WTC11 (cell line): ENCODE data around the gene VARS2. TPM values are rescaled to one million over a fixed set of nuclear protein-coding genes. Genes with fewer than 3 reads are reported as not detected.

Experiments used
- ATAC-seq: fragments of 200-7000 bp; cut with Tn5 transposase; 2 replicates; pipeline ENCODE4 v1.10.0; 2021; ENCODE audit warnings: mild to moderate bottlenecking, moderate library complexity
- CTCF ChIA-PET: fragments of 300-600 bp; sonication (Branson Sonifier 250); formaldehyde crosslinking; loops from one replicate; lab custom pipeline; 2021; ENCODE audit warnings: antibody characterized with exemption; lab: Charles Lee
- POLR2A ChIA-PET: fragments of 350-600 bp; sonication (Branson Sonifier 250); formaldehyde crosslinking; loops from one replicate; lab custom pipeline; 2021; ENCODE audit warnings: antibody characterized with exemption; lab: Charles Lee
- DNase-seq: peaks from one replicate; pipeline ENCODE4 v3.0.0; 2021; ENCODE audit warnings: low spot score
- H3K27ac Mint-ChIP-seq: 2 replicates; pipeline ENCODE4 v1.8.0; 2021; ENCODE audit warnings: mixed read lengths
- H3K27me3 Mint-ChIP-seq: 2 replicates; pipeline ENCODE4 v1.8.0; 2021; ENCODE audit warnings: low read depth, mild to moderate bottlenecking, moderate library complexity, mixed read lengths
- H3K36me3 Mint-ChIP-seq: 2 replicates; pipeline ENCODE4 v1.8.0; 2021; ENCODE audit warnings: mixed read lengths
- H3K4me1 Mint-ChIP-seq: 2 replicates; pipeline ENCODE4 v1.8.0; 2022; ENCODE audit warnings: mixed read lengths
- H3K4me3 Mint-ChIP-seq: 2 replicates; pipeline ENCODE4 v1.8.0; 2021; ENCODE audit warnings: mild to moderate bottlenecking, moderate library complexity, mixed read lengths
- H3K9me3 Mint-ChIP-seq: 2 replicates; pipeline ENCODE4 v1.8.0; 2021; ENCODE audit warnings: mixed read lengths
- CDX4 ChIP-seq: fragments of 250-450 bp; sonication (Bioruptor Pico); IDR thresholded peaks from 2 replicates; pipeline ENCODE4 v1.9.0; 2021; ENCODE audit warnings: moderate library complexity, mild to moderate bottlenecking, inconsistent platforms, borderline replicate concordance
- ETV6 ChIP-seq: sonication (generic); formaldehyde crosslinking; IDR thresholded peaks from 2 replicates; pipeline ENCODE4 v1.8.1; 2022; ENCODE audit warnings: mild to moderate bottlenecking, missing genetic modification reagents
- FOXJ3 ChIP-seq: sonication (generic); formaldehyde crosslinking; IDR thresholded peaks from 2 replicates; pipeline ENCODE4 v1.9.0; 2021; ENCODE audit warnings: missing genetic modification reagents, mild to moderate bottlenecking, borderline replicate concordance
- FOXP4 ChIP-seq: sonication (generic); formaldehyde crosslinking; IDR thresholded peaks from 2 replicates; pipeline ENCODE4 v1.8.0; 2022; ENCODE audit warnings: mild to moderate bottlenecking, missing genetic modification reagents
- GABPB1 ChIP-seq: sonication (generic); formaldehyde crosslinking; IDR thresholded peaks from 2 replicates; pipeline ENCODE4 v1.8.1; 2023; ENCODE audit warnings: mild to moderate bottlenecking, missing genetic modification reagents
- HMGXB4 ChIP-seq: sonication (generic); formaldehyde crosslinking; IDR thresholded peaks from 2 replicates; pipeline ENCODE4 v1.8.1; 2023; ENCODE audit warnings: mild to moderate bottlenecking, moderate library complexity, missing genetic modification reagents
- NR1H2 ChIP-seq: sonication (generic); formaldehyde crosslinking; IDR thresholded peaks from 2 replicates; pipeline ENCODE4 v1.9.0; 2021; ENCODE audit warnings: mild to moderate bottlenecking, moderate library complexity, missing genetic modification reagents
- RORB ChIP-seq: fragments of 250-450 bp; sonication (Bioruptor Pico); IDR thresholded peaks from 2 replicates; pipeline ENCODE4 v1.9.0; 2021; ENCODE audit warnings: mild to moderate bottlenecking
- TCF7 ChIP-seq: sonication (generic); formaldehyde crosslinking; IDR thresholded peaks from 2 replicates; pipeline ENCODE4 v1.8.0; 2022; ENCODE audit warnings: mild to moderate bottlenecking, low read depth, missing genetic modification reagents, moderate library complexity
- TEAD1 ChIP-seq: sonication (generic); formaldehyde crosslinking; IDR thresholded peaks from 2 replicates; pipeline ENCODE4 v1.8.0; 2022; ENCODE audit warnings: mild to moderate bottlenecking, missing genetic modification reagents
- ZNF396 ChIP-seq: fragments of 250-450 bp; sonication (Bioruptor Pico); IDR thresholded peaks from 2 replicates; pipeline ENCODE4 v1.8.0; 2021; ENCODE audit warnings: mild to moderate bottlenecking, moderate library complexity, borderline replicate concordance
- total RNA-seq: library from RNA; stranded (reverse); gene quantifications from 3 replicates; pipeline ENCODE4 v1.2.3, GENCODE V29; 2021
- TF ChIP-seq, protein P1 (sequence below): fragments of 250-450 bp; sonication (Bioruptor Pico); conservative IDR thresholded peaks from 2 replicates; pipeline ENCODE4 v1.9.0; 2021; ENCODE audit warnings: mild to moderate bottlenecking
- TF ChIP-seq, protein P2 (sequence below): fragments of 250-450 bp; sonication (Bioruptor Pico); IDR thresholded peaks from 2 replicates; pipeline ENCODE4 v1.9.0; 2021; ENCODE audit warnings: mild to moderate bottlenecking, borderline replicate concordance
- TF ChIP-seq, protein P3 (sequence below): fragments of 250-450 bp; sonication (Bioruptor Pico); IDR thresholded peaks from 2 replicates; pipeline ENCODE4 v1.8.0; 2021; ENCODE audit warnings: mild to moderate bottlenecking
- TF ChIP-seq, protein P4 (sequence below): sonication (generic); formaldehyde crosslinking; IDR thresholded peaks from 2 replicates; pipeline ENCODE4 v1.8.0; 2023; ENCODE audit warnings: missing genetic modification reagents, mild to moderate bottlenecking, borderline replicate concordance

Gene VARS2
- total RNA-seq, 1 experiment from 2014 or later = 65.6 TPM

GRCh38 chr6:30885999-30886896, 27.8 kb upstream of the VARS2 start:
- Mint-ChIP-seq H3K36me3 (peaks cover 24% of the 10 kb centered on the region), H3K9me3 (no peaks in the 10 kb centered on the region), H3K27ac (peak overlapping the region; percentile 99), H3K4me3 (peak overlapping the region; percentile 83), H3K4me1 (peaks cover 65% of the 10 kb centered on the region), H3K27me3 (no peaks in the 10 kb centered on the region)
- ChIA-PET CTCF (interaction anchor here (0.5 to 13.3 kb wide), 14 partner anchors 9 to 207 kb away, joined by 3 to 164 read pairs (median 4); partner anchors contain the start of genes GTF2H4 and VARS2), POLR2A (interaction anchor here (0.6 to 3.0 kb wide), 6 partner anchors 22 to 286 kb away, joined by 3 to 17 read pairs (median 3); partner anchors contain the start of gene GTF2H4)
- DNase-seq = peak; percentile 90
- ATAC-seq = peak; percentile 60
- TF ChIP-seq FOXJ3 (no peak), CDX4 (no peak), RORB (CRISPR knock-in tag) (no peak), TEAD1 (peak; percentile 89; the same call in 1 of the 2 replicates), ETV6 (CRISPR knock-in tag) (peak; percentile 83; the same call in 1 of the 2 replicates), HMGXB4 (CRISPR knock-in tag) (0 out of 2 replicates have a peak, but pooled peaks have one; percentile 45), TCF7 (CRISPR knock-in tag) (no peak), FOXP4 (CRISPR knock-in tag) (no peak), GABPB1 (peak; percentile 46; the same call in 1 of the 2 replicates), ZNF396 (CRISPR knock-in tag) (no peak), NR1H2 (CRISPR knock-in tag) (no peak)
- TF ChIP-seq, protein P1, sequence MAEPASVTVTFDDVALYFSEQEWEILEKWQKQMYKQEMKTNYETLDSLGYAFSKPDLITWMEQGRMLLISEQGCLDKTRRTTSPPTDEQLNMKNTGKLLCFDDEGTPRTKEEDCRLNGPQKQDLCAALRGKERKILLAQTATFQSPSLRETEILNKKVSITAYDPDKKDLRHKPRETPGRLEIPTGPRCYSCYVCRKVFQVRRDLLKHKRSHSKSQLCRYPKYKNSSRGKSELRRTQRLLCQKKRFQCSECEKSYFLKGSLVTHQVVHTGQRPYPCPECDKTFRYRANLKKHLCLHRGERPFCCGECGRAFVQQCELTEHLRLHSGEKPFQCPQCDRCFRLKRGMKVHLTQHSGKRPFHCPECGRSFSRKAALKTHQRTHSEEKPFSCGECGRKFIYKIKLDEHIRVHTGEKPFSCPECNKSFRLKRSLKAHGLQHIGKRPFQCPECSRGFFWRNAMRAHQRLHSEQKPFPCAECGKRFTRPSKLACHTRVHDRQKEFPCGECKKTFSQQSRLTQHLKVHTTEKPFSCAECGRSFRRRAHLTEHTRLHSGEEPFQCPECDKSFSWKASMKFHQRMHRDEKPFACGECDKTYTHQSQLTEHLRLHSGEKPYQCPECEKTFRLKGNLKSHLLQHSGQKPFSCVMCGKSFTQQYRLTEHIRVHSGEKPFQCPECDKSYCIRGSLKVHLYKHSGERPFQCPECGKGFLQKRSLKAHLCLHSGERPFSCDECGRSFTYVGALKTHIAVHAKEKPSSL (CRISPR knock-in tag) = no peak
- TF ChIP-seq, protein P2, sequence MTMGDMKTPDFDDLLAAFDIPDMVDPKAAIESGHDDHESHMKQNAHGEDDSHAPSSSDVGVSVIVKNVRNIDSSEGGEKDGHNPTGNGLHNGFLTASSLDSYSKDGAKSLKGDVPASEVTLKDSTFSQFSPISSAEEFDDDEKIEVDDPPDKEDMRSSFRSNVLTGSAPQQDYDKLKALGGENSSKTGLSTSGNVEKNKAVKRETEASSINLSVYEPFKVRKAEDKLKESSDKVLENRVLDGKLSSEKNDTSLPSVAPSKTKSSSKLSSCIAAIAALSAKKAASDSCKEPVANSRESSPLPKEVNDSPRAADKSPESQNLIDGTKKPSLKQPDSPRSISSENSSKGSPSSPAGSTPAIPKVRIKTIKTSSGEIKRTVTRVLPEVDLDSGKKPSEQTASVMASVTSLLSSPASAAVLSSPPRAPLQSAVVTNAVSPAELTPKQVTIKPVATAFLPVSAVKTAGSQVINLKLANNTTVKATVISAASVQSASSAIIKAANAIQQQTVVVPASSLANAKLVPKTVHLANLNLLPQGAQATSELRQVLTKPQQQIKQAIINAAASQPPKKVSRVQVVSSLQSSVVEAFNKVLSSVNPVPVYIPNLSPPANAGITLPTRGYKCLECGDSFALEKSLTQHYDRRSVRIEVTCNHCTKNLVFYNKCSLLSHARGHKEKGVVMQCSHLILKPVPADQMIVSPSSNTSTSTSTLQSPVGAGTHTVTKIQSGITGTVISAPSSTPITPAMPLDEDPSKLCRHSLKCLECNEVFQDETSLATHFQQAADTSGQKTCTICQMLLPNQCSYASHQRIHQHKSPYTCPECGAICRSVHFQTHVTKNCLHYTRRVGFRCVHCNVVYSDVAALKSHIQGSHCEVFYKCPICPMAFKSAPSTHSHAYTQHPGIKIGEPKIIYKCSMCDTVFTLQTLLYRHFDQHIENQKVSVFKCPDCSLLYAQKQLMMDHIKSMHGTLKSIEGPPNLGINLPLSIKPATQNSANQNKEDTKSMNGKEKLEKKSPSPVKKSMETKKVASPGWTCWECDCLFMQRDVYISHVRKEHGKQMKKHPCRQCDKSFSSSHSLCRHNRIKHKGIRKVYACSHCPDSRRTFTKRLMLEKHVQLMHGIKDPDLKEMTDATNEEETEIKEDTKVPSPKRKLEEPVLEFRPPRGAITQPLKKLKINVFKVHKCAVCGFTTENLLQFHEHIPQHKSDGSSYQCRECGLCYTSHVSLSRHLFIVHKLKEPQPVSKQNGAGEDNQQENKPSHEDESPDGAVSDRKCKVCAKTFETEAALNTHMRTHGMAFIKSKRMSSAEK (CRISPR knock-in tag) = no peak
- TF ChIP-seq, protein P3, sequence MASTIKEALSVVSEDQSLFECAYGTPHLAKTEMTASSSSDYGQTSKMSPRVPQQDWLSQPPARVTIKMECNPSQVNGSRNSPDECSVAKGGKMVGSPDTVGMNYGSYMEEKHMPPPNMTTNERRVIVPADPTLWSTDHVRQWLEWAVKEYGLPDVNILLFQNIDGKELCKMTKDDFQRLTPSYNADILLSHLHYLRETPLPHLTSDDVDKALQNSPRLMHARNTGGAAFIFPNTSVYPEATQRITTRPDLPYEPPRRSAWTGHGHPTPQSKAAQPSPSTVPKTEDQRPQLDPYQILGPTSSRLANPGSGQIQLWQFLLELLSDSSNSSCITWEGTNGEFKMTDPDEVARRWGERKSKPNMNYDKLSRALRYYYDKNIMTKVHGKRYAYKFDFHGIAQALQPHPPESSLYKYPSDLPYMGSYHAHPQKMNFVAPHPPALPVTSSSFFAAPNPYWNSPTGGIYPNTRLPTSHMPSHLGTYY (CRISPR knock-in tag) = no peak
- TF ChIP-seq, protein P4, sequence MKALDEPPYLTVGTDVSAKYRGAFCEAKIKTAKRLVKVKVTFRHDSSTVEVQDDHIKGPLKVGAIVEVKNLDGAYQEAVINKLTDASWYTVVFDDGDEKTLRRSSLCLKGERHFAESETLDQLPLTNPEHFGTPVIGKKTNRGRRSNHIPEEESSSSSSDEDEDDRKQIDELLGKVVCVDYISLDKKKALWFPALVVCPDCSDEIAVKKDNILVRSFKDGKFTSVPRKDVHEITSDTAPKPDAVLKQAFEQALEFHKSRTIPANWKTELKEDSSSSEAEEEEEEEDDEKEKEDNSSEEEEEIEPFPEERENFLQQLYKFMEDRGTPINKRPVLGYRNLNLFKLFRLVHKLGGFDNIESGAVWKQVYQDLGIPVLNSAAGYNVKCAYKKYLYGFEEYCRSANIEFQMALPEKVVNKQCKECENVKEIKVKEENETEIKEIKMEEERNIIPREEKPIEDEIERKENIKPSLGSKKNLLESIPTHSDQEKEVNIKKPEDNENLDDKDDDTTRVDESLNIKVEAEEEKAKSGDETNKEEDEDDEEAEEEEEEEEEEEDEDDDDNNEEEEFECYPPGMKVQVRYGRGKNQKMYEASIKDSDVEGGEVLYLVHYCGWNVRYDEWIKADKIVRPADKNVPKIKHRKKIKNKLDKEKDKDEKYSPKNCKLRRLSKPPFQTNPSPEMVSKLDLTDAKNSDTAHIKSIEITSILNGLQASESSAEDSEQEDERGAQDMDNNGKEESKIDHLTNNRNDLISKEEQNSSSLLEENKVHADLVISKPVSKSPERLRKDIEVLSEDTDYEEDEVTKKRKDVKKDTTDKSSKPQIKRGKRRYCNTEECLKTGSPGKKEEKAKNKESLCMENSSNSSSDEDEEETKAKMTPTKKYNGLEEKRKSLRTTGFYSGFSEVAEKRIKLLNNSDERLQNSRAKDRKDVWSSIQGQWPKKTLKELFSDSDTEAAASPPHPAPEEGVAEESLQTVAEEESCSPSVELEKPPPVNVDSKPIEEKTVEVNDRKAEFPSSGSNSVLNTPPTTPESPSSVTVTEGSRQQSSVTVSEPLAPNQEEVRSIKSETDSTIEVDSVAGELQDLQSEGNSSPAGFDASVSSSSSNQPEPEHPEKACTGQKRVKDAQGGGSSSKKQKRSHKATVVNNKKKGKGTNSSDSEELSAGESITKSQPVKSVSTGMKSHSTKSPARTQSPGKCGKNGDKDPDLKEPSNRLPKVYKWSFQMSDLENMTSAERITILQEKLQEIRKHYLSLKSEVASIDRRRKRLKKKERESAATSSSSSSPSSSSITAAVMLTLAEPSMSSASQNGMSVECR (CRISPR knock-in tag) = no peak
